A673 (cell line): ENCODE data around the gene CHAT. TPM values are rescaled to one million over a fixed set of nuclear protein-coding genes. Genes with fewer than 3 reads are reported as not detected.

Experiments used
- BruUV-seq: library from RNA; stranded (reverse); fragments of 400-500 nt; replicated peaks from 2 replicates; lab custom pipeline; 2021; lab: Mats Ljungman, UMichigan
- CTCF ChIA-PET: fragments of 300-600 bp; sonication (Branson Sonifier 250); formaldehyde crosslinking; loops from one replicate; lab custom pipeline; 2022; ENCODE audit warnings: antibody characterized with exemption; lab: Charles Lee
- POLR2A ChIA-PET: fragments of 300-600 bp; sonication (Branson Sonifier 250); formaldehyde crosslinking; loops from one replicate; lab custom pipeline; 2022; ENCODE audit warnings: antibody characterized with exemption; ENCODE audit not compliant: low non-redundant PET; lab: Charles Lee
- DNase-seq: peaks from one replicate; pipeline ENCODE4 v3.0.0-alpha.2; 2015; ENCODE audit warnings: low spot score
- H3K27ac ChIP-seq: fragments of 200-600 bp; sonication (generic); 2 replicates; pipeline ENCODE4 v1.5.1; 2016; ENCODE audit warnings: mixed run types, low read depth, mild to moderate bottlenecking, mixed read lengths, antibody characterized with exemption, low read length; ENCODE audit not compliant: poor library complexity, severe bottlenecking
- H3K27me3 ChIP-seq: fragments of 200-600 bp; sonication (generic); replicated peaks from 2 replicates; pipeline ENCODE4 v1.6.1; 2017; ENCODE audit warnings: mixed run types, low read depth, mild to moderate bottlenecking, mixed read lengths, antibody characterized with exemption, low read length; ENCODE audit not compliant: insufficient read depth, poor library complexity
- H3K36me3 ChIP-seq: fragments of 200-600 bp; sonication (generic); 2 replicates; pipeline ENCODE4 v1.6.1; 2016; ENCODE audit warnings: mixed run types, mild to moderate bottlenecking, mixed read lengths, antibody characterized with exemption, low read length; ENCODE audit not compliant: insufficient read depth, poor library complexity, severe bottlenecking
- H3K4me1 ChIP-seq: fragments of 200-600 bp; sonication (generic); 2 replicates; pipeline ENCODE4 v1.6.1; 2017; ENCODE audit warnings: mixed run types, mild to moderate bottlenecking, mixed read lengths, antibody characterized with exemption, low read length; ENCODE audit not compliant: insufficient read depth, poor library complexity, severe bottlenecking
- H3K4me3 ChIP-seq: fragments of 200-600 bp; sonication (generic); 2 replicates; pipeline ENCODE4 v1.5.1; 2016; ENCODE audit warnings: low read depth, mixed run types, mild to moderate bottlenecking, mixed read lengths, low read length; ENCODE audit not compliant: poor library complexity, severe bottlenecking
- H3K9me3 ChIP-seq: fragments of 200-600 bp; sonication (generic); 2 replicates; pipeline ENCODE4 v1.6.1; 2016; ENCODE audit warnings: mixed run types, low read depth, mild to moderate bottlenecking, mixed read lengths, antibody characterized with exemption, low read length; ENCODE audit not compliant: poor library complexity, severe bottlenecking
- CTCF ChIP-seq: fragments of 300-800, 200-600 bp; sonication (generic); conservative IDR thresholded peaks from 2 replicates; pipeline ENCODE4 v1.5.1; 2017; ENCODE audit warnings: low read depth, mild to moderate bottlenecking, antibody characterized with exemption, low read length, moderate library complexity, mixed read lengths
- EZH2 ChIP-seq: fragments of 200-600 bp; sonication (generic); IDR thresholded peaks from 2 replicates; pipeline ENCODE4 v1.6.1; 2017; ENCODE audit warnings: borderline replicate concordance, low read depth, mild to moderate bottlenecking, mixed read lengths, antibody characterized with exemption, low read length; ENCODE audit not compliant: poor library complexity, severe bottlenecking
- intact Hi-C: fragments of 100-400 bp; cut with micrococcal nuclease; formaldehyde crosslinking; loops from one replicate; pipeline ENCODE4 v1.10.0; 2022; ENCODE audit not compliant: unreplicated experiment
- total RNA-seq: library from RNA; stranded (reverse); gene quantifications from 2 replicates; pipeline ENCODE4 v1.2.3, GENCODE V29; 2021

CHAT gene
- total RNA-seq, 1 experiment from 2014 or later = 0.56 TPM

GRCh38 chr10:49691588-49691987, 77.8 kb downstream of the CHAT start:
- TF ChIP-seq CTCF = no peak
- no peak for TF ChIP-seq EZH2
- Histone ChIP-seq H3K27me3 (peaks cover 27% of the 10 kb centered on the region), H3K36me3 (no peaks in the 10 kb centered on the region), H3K9me3 (no peaks in the 10 kb centered on the region), H3K27ac (no peak overlapping the region), H3K4me1 (no peaks in the 10 kb centered on the region), H3K4me3 (no peak overlapping the region)
- intact Hi-C loops = no loop called here
- ChIA-PET POLR2A (no interaction called here), CTCF (no interaction called here)
- no peak for DNase-seq
- BruUV-seq = no TSS peak

- Histone ChIP-seq H3K4me3 (no peak overlapping the region), H3K9me3 (no peaks in the 10 kb centered on the region), H3K4me1 (no peaks in the 10 kb centered on the region), H3K27me3 (peaks cover 20% of the 10 kb centered on the region), H3K36me3 (no peaks in the 10 kb centered on the region), H3K27ac (no peak overlapping the region)
- no peak for DNase-seq
- intact Hi-C loops = no loop called here
- BruUV-seq = no TSS peak
- TF ChIP-seq CTCF = no peak
- no peak for TF ChIP-seq EZH2
- ChIA-PET CTCF (no interaction called here), POLR2A (no interaction called here)
Measured at GRCh38 chr10:49694466-49694865, 80.6 kb downstream of the CHAT start.

DNA sequence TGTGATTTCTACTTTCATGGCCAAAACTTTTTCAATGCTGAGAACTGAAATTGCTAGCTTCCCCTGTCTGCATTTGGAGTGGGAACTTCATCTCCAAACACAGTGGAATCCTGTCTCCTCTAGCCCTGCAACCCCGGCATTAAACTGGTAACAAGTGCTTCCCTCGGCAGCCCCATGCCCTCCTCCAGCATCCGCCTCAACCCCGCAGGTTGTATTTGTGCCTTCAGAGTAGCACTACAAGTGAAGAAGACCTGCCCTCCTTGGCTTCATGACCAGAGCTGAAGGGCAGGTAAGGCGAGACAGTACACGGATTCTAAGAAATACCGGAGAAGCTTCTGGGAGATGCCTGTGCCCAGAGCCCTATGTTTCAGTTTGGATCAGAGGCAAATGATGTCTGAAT, 82.5 kb downstream of the CHAT start:
- Histone ChIP-seq H3K4me1 (no peaks in the 10 kb centered on the region), H3K27ac (no peak overlapping the region), H3K9me3 (no peaks in the 10 kb centered on the region), H3K27me3 (peaks cover 4% of the 10 kb centered on the region), H3K36me3 (no peaks in the 10 kb centered on the region), H3K4me3 (no peak overlapping the region)
- DNase-seq = no peak
- TF ChIP-seq EZH2 (no peak), CTCF (no peak)
- CTCF ChIA-PET = no interaction called here
- intact Hi-C loops = no loop called here
- BruUV-seq = no TSS peak
- POLR2A ChIA-PET = no interaction called here
